Umbilical cord (tissue), 2 donors: Measurements from ENCODE around the gene BMP8A. TPM values are rescaled to one million over a fixed set of nuclear protein-coding genes. Genes with fewer than 3 reads are reported as not detected.
"Not testable (repeated sequence)": the region's sequence is repeated elsewhere in the genome, so short reads cannot be mapped to it uniquely, and the experiment has no call there.

Experiments
- DNase-seq: peaks from one replicate; pipeline ENCODE4 v3.0.0-alpha.2; 2015; ENCODE audit warnings: low spot score
- total RNA-seq: library from RNA; depleted of rRNA; stranded (reverse); fragments of >200 nt; gene quantifications from one replicate; pipeline ENCODE4 v1.2.3, GENCODE V29; 2014; ENCODE audit warnings: low replicate concordance; ENCODE audit not compliant: insufficient read depth

The BMP8A gene
- total RNA-seq, 1 donor from 2014 or later, result not detected

DNA sequence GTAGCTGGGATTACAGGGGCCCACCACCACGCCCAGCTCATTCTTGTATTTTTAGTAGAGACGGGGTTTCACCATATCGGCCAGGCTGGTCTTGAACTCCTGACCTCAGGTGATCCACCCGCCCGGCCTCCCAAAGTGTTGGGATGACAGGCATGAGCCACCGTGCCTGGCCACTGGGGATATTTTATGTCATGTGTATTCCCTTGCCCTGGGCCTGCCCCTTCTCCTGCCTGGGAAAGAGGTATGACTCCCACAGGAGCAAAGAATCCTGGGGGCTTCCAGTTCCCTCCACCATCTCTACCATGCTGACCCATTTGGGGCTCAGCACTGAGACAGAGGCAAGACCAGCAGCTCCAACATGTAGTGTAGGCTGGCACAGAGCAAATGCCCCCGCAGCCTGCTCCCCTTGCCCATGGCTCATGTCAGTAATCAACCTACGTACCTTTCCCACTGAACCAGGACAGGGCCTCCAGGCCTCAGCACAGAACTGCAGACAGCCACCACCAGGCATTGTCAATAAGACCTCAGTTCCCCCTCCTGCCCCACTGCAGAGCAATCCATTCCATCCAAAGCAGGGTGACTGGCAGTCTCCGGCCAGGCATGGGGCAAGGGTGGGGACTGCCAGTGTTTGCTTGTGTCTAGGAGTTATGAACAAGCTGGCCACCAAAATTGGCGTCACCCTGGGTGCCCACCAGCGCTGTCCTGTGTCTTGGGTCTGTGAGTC is 35.2 kb downstream of the BMP8A start:
- DNase-seq, result no peak

- DNase-seq, result not testable (repeated sequence)
Measured at GRCh38 chr1:39527190-39527579, 35.7 kb downstream of the BMP8A start.

- DNase-seq, result no peak
Measured at GRCh38 chr1:39528082-39528481, 36.6 kb downstream of the BMP8A start.

DNA sequence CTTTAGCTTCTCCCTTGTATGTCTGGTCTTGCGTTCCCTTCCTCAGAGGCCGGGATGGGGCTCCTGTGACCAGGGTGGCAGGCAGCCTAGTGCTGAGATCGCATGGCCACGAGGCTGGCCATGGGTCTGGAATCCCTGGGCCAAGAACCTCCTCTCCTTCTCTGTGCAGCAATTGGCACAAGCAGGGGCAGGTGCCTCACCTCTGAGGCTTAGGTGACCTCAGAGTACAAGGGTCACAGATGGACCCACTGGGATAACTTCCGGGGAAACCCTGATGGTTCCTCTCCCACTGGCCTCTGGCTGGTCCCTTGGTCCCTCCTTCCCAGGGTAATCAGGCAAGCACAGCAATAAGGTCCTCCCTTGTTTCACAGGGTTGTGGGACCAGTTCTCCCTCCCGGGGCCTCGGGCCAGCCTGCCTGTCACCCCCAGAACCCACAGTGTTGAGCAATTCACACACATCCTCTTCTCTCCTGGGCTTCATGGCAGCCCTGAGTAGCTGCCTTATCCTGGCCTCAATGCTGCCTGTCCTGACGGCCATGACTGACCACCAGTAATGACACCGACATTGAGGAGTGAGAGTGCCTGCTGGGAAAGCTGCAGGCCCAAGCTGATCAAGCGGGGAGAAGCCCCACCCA is 38.6 kb downstream of the BMP8A start:
- no peak for DNase-seq

DNA sequence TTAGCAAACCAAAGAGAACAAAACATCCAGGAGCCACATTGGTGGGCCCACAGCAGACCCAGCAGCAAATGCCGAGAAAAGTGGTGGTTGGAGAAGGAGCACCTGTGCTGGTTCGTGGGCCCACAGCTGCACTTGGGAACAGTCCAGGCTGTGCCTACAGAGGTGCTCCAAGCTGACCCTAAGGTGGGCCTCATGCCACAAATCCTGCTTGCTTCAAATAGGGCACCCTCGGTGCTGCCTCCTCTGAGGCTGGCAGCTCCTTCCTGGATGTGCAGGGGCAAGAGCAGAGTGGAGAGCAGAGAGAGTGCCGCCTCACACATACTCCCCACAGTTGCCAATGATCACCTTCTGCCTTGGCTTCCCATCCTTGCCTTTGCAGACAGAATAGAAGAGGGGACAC is 40.1 kb downstream of the BMP8A start:
- no peak for DNase-seq

GRCh38 chr1:39533442-39533841 is 42.0 kb downstream of the BMP8A start:
- DNase-seq, result no peak

GRCh38 chr1:39538531-39539251 is 47.3 kb downstream of the BMP8A start:
- DNase-seq, result no peak

- DNase-seq, result peak; percentile 66
Measured at GRCh38 chr1:39539252-39539790, 47.9 kb downstream of the BMP8A start.

GRCh38 chr1:39540504-39541031 is 49.1 kb downstream of the BMP8A start:
- peak; percentile 28 for DNase-seq

DNA sequence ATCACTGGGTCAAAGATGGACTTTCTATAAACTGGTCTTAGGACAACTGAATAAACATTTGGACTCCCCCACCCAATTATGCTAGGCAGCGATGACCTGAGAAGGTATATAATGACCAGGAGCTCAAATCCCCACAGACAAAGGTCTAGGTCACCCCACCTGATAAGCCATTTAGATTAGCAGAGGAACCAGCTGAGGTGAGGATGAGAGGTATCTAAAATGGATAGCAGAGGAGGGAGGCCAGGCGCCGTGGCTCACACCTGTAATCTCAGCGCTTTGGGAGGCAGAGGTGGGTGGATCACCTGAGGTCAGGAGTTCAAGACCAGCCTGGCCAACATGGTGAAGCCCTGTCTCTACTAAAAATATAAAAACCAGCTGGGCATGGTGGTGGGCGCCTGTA is 51.5 kb downstream of the BMP8A start:
- DNase-seq, result no peak

DNA sequence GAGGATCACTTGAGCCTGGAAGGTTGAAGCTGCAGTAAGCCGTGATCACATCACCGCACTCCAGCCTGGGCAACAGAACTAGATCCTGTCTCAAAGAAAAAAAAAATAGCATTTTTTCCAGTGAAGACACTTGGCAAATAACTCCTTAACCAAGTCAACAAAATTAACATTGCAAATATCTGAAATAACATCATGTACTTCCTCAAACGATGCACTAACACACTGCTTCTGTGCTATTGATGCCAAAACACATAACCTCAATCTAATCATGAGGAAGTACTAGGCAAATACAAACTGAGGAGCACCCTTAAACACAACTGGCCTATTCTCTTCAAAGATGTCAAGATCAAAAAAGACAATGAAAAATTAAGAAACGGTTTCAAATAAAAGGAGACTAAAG is 52.9 kb downstream of the BMP8A start:
- no peak for DNase-seq

DNA sequence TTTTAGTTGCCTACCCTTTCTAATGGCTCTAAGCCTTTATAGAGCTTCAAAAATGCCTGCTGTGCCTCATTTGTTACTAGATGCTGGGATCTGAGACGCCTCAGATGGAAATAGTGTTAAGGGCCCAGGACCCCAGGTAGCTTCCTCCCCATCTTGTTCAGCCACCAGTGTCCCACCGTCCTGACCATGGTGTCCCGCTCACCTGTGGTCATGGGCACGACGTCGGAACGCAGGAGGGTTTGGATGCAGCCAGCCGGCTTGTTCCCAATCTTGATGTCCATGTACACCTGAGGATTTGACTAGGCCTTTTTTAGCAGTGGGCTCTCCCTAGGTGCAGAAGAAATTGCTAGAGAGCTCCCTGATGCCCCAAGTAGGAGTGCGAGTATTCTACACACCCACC is 54.1 kb downstream of the BMP8A start:
- no peak for DNase-seq

GRCh38 chr1:39554277-39554676 is 62.8 kb downstream of the BMP8A start:
- DNase-seq, result no peak

GRCh38 chr1:39561279-39561678 is 69.8 kb downstream of the BMP8A start:
- DNase-seq, result no peak

DNA sequence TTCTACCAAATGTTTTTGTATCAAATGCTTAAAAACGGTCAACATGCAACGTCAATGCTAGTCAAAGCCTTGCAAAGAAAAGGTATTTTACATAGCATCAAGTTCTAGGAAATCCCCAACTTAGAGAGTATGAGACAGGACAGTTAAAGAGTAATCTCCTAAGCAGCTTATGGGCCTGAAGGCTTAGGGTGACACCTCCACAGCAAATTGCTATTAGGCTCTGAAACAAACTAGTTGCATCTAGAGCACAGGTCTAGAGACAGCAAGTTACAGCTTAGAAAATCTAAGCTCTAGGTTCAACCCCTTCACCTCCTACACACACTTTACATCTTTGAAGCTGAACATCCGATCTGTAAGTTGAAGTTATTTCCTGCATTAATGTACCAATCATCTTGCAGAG is 71.5 kb downstream of the BMP8A start:
- DNase-seq, result no peak

GRCh38 chr1:39563669-39564068 is 72.2 kb downstream of the BMP8A start:
- no peak for DNase-seq

GRCh38 chr1:39564340-39564739 is 72.9 kb downstream of the BMP8A start:
- no peak for DNase-seq

GRCh38 chr1:39564941-39565340 is 73.5 kb downstream of the BMP8A start:
- DNase-seq, result no peak

GRCh38 chr1:39566441-39567137 is 75.2 kb downstream of the BMP8A start:
- DNase-seq, result no peak

GRCh38 chr1:39567302-39567701 is 75.9 kb downstream of the BMP8A start:
- no peak for DNase-seq

GRCh38 chr1:39568208-39568607 is 76.8 kb downstream of the BMP8A start:
- DNase-seq, result no peak

DNA sequence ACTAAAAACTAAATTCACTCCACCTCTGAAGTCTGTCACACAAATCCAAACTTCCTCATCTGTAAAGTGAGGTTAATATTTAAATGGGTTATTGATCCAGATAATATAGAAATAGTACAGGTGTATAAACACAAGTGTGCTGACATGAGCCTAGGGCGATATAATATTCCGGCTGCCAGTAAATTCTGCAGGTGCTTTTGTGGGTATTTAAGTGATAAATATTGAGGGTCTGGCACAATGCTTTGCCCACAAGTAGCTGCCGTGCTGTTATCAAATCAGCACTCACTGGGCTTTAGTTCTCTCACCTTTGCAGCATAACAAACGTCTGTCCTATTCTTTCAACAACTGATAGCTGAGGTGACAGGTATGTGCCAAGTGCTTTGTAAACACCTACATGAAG is 77.6 kb downstream of the BMP8A start:
- no peak for DNase-seq
